ENCODE results near the gene TMEM258. TPM values are rescaled to one million over a fixed set of nuclear protein-coding genes. Genes with fewer than 3 reads are reported as not detected.

The TMEM258 gene
- total and polyA plus RNA-seq, 9 of the 15 experiments (the other 6 are each of a cell fraction or from before 2014, with no cell fraction given) = 97.2 to 856 (median 231) TPM

- TF ChIP-seq PHF8 (IDR thresholded peaks at IDR 0.05; ENCODE audit: borderline replicate concordance, low read length) (no peak), HNRNPLL (IDR thresholded peaks at IDR 0.05; ENCODE audit: low read depth, low read length, poor library complexity, severe bottlenecking) (peak; percentile 70), ARID3A (IDR thresholded peaks at IDR 0.05; ENCODE audit: borderline replicate concordance, low read depth, low read length) (no peak), HMG20A (CRISPR knock-in tag; conservative IDR thresholded peaks at IDR 0.05) (no peak), ZNF316 (IDR thresholded peaks at IDR 0.05) (no peak), HMBOX1 (IDR thresholded peaks at IDR 0.05) (no peak), ZFP36 (IDR thresholded peaks at IDR 0.05; ENCODE audit: low read depth, low read length, partially characterized antibody) (peak; percentile 22), ZNF354B (CRISPR knock-in tag; IDR thresholded peaks at IDR 0.05) (no peak), ZFP30 (CRISPR knock-in tag; IDR thresholded peaks at IDR 0.05; ENCODE audit: borderline replicate concordance) (no peak), POLR3A (IDR thresholded peaks at IDR 0.05; ENCODE audit: borderline replicate concordance, extremely low read depth, insufficient read depth, insufficient read length) (no peak), PML (IDR thresholded peaks at IDR 0.05; ENCODE audit: low read length) (0 out of 2 replicates have a peak, but pooled peaks have one; percentile 11), ZNF407 (IDR thresholded peaks at IDR 0.05; ENCODE audit: low read depth) (no peak), ZNF584 (CRISPR knock-in tag; IDR thresholded peaks at IDR 0.05; ENCODE audit: low read depth) (no peak), RBM39 (optimal IDR thresholded peaks at IDR 0.05; ENCODE audit: low read depth, low read length) (no peak), SMARCE1 (IDR thresholded peaks at IDR 0.05) (no peak), FUS (optimal IDR thresholded peaks at IDR 0.05; ENCODE audit: low read depth, low read length) (no peak)
Measured at GRCh38 chr11:61793083-61793828, 857 bp upstream of the TMEM258 start (continued).

All from K562 (cell line).